Fibroblast of pulmonary artery (primary cell): ENCODE data around the gene FBXO9.

Experiments
- DNase-seq: peaks from one replicate; pipeline ENCODE4 v3.0.0-alpha.2; 2010; ENCODE audit warnings: low read depth
- H3K4me3 ChIP-seq: replicated peaks from 2 replicates; pipeline ENCODE4 v1.5.1; 2011; ENCODE audit warnings: low read depth, mild to moderate bottlenecking, control low read depth, low read length, moderate library complexity
- TF ChIP-seq, protein P1 (sequence below): IDR thresholded peaks from 2 replicates; pipeline ENCODE4 v1.5.1; 2011; ENCODE audit warnings: mild to moderate bottlenecking, control low read depth, low read length, inconsistent platforms; ENCODE audit errors: missing control alignments

FBXO9 gene

DNA sequence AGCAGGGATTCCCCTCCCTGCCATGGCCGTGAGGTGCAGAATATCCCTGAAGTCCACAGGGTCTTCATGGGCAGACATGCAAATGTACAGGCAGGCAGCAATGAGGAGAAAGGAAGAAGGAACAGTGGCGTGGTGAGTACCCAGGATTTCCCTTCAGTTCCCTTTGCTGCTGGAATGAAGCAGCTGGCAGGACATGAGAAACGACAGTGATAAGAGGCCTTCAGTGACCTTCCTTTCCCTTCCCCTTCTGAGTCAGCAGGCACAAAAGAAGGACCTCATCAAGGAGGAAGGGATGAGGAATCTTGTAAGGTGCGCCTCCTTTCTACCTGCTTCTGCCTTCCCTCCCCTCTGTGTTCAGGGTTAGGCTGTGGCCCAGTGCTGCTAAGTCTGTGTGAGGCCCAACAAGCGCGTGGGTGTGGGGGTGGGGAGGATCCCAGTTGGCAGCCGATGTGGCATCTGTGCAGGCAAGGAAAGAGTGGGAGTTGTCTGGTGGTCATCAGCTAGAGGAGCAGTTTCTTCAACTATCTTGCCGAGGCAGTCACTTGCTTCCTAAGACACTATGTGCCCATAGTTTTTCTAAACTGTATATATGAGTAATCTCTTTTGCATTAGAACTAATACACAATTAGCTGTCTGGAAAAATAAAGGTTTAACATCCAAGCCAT lies 29.5 kb upstream of the FBXO9 start:
- DNase-seq: peak; percentile 40
- TF ChIP-seq, protein P1, sequence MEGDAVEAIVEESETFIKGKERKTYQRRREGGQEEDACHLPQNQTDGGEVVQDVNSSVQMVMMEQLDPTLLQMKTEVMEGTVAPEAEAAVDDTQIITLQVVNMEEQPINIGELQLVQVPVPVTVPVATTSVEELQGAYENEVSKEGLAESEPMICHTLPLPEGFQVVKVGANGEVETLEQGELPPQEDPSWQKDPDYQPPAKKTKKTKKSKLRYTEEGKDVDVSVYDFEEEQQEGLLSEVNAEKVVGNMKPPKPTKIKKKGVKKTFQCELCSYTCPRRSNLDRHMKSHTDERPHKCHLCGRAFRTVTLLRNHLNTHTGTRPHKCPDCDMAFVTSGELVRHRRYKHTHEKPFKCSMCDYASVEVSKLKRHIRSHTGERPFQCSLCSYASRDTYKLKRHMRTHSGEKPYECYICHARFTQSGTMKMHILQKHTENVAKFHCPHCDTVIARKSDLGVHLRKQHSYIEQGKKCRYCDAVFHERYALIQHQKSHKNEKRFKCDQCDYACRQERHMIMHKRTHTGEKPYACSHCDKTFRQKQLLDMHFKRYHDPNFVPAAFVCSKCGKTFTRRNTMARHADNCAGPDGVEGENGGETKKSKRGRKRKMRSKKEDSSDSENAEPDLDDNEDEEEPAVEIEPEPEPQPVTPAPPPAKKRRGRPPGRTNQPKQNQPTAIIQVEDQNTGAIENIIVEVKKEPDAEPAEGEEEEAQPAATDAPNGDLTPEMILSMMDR: no peak
- H3K4me3 ChIP-seq: no peak overlapping the region

DNA sequence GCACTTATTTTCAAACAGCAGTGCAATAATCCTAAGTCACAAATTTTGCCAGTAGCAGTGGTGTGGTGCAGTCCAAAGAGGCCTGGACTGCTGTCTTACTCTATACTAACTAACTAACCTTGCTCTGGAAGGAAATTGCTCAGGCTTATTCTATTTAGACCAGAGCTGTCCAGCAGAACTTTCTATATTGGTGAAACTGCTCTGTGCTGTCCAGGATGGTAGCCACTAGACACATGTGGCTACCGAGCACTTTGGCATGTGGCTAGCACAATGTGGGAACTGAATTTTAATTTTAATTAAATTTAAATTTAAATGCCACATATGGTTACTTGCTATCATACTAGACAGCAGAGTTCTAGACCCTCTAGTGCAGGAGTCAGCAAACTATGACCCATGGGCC lies 27.1 kb upstream of the FBXO9 start:
- TF ChIP-seq, protein P1: no peak
- DNase-seq: no peak
- no peak overlapping the region for H3K4me3 ChIP-seq

DNA sequence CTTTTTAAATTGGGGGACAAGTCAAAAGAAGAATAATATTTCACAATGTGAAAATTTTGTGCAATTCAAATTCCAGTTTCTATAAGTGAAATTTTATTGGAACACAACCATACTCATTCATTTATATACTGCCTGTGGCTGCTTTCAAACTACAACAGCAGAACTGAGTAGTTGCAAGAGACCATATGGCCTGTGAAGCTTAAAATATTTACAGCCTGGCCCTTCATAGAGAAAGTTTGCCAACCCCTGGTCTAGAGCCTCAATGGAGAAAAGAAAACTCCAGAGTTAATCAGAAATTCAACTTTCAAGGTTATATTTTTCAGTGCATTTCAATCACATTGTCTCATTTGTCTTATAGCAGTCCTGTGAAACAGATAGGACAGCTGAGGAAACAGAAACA lies 26.6 kb upstream of the FBXO9 start:
- TF ChIP-seq, protein P1: no peak
- no peak for DNase-seq

GRCh38 chr6:53041356-53041755 lies 23.8 kb upstream of the FBXO9 start:
- no peak for DNase-seq
- TF ChIP-seq, protein P1: no peak
- no peak overlapping the region for H3K4me3 ChIP-seq

More for the DNA sequence above, 26.6 kb upstream of the FBXO9 start:
- H3K4me3 ChIP-seq: no peak overlapping the region

DNA sequence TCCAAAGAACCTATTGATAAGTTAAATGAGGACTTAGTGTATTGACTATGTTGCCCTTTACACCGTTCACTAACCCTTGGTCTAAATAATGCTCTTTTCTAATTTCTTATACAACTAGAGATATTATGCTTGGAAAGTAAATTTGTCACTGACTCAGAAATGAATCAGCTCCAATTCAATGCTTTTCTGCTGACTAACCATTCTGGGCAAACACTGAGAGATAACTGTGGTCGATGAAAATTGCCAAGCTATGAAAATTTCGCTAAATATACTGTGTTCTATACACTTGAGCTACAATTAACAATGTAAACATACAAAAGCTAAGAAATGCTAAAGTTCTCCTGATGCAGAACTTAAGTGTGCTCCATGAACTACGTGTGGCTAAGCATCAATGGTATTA lies 23.1 kb upstream of the FBXO9 start:
- no peak overlapping the region for H3K4me3 ChIP-seq
- TF ChIP-seq, protein P1: no peak
- peak; percentile 83 for DNase-seq

GRCh38 chr6:53043581-53043980 lies 21.6 kb upstream of the FBXO9 start:
- DNase-seq: peak; percentile 45
- H3K4me3 ChIP-seq: no peak overlapping the region
- TF ChIP-seq, protein P1: no peak

DNA sequence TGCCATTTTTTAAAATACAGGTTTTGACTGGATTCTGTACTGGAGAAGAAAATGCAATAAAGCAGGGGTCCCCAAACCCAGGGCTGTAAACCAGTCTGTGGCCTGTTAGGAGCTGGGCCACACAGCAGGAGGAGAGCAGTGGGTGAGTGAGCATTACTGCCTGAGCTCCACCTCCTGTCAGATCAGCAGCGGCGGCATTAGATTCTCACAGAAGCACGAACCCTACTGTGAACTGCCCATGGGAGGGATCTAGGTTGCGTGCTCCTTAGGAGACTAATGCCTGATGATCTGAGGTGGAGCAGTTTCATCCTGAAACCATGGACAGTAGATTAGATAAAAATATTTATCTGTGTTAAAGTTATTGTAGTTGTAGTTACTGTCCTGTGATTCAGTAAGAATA lies 21.1 kb upstream of the FBXO9 start:
- DNase-seq: peak; percentile 54
- TF ChIP-seq, protein P1: no peak
- H3K4me3 ChIP-seq: no peak overlapping the region
